ENCODE measurements around the gene FBXL3.

GRCh38 chr13:77014906-77015685 is 11.9 kb downstream of the FBXL3 start:
- TF ChIP-seq CTCF (conservative IDR thresholded peaks at IDR 0.05) (no peak), ZFX (IDR thresholded peaks at IDR 0.05) (no peak)

Measured in C4-2B (cell line).